PC-9 (cell line): ENCODE measurements around the gene ETV4. TPM values are rescaled to one million over a fixed set of nuclear protein-coding genes. Genes with fewer than 3 reads are reported as not detected.

Experiments used
- BruUV-seq: library from RNA; stranded (reverse); fragments of 400-500 nt; replicated peaks from 2 replicates; lab custom pipeline; 2021; lab: Mats Ljungman, UMichigan
- CTCF ChIA-PET: fragments of 300-600 bp; sonication (Branson Sonifier 250); formaldehyde crosslinking; loops from one replicate; lab custom pipeline; 2022; ENCODE audit warnings: antibody characterized with exemption; lab: Charles Lee
- POLR2A ChIA-PET: fragments of 300-600 bp; sonication (Branson Sonifier 250); formaldehyde crosslinking; loops from one replicate; lab custom pipeline; 2022; ENCODE audit warnings: antibody characterized with exemption; ENCODE audit not compliant: unreplicated experiment; lab: Charles Lee
- DNase-seq, 2 experiments: peaks; one replicate each; pipeline versions ENCODE4 v3.0.0 to v3.0.0-alpha.2; 2015 to 2022; ENCODE audit warnings: mixed read lengths in 1 of 2
- H2AFZ ChIP-seq: fragments of 200-600 bp; sonication (generic); 2 replicates; pipeline ENCODE4 v1.8.1; 2017; ENCODE audit warnings: antibody characterized with exemption
- H3F3A ChIP-seq: fragments of 200-600 bp; sonication (generic); 2 replicates; pipeline ENCODE4 v1.8.1; 2017; ENCODE audit warnings: antibody characterized with exemption, mild to moderate bottlenecking, low read depth; ENCODE audit not compliant: insufficient read depth
- H3K27ac ChIP-seq: fragments of 200-600 bp; sonication (generic); 2 replicates; pipeline ENCODE4 v1.6.1; 2016; ENCODE audit warnings: mixed run types
- H3K27me3 ChIP-seq: fragments of 200-600 bp; sonication (generic); 2 replicates; pipeline ENCODE4 v1.6.1; 2016; ENCODE audit warnings: low read depth, mixed run types; ENCODE audit not compliant: insufficient read depth
- H3K36me3 ChIP-seq: fragments of 200-600 bp; sonication (generic); 2 replicates; pipeline ENCODE4 v1.6.1; 2016; ENCODE audit warnings: low read depth, mixed run types
- H3K4me1 ChIP-seq: fragments of 200-600 bp; sonication (generic); replicated peaks from 2 replicates; pipeline ENCODE4 v1.6.1; 2016; ENCODE audit warnings: mixed run types; ENCODE audit not compliant: insufficient read depth
- H3K4me2 ChIP-seq: fragments of 200-600 bp; sonication (generic); 2 replicates; pipeline ENCODE4 v1.6.1; 2017; ENCODE audit warnings: mixed run types
- H3K4me3 ChIP-seq: fragments of 200-600 bp; sonication (generic); 2 replicates; pipeline ENCODE4 v1.6.1; 2016; ENCODE audit warnings: mixed run types
- H3K79me2 ChIP-seq: fragments of 200-600 bp; sonication (generic); 2 replicates; pipeline ENCODE4 v1.6.1; 2017; ENCODE audit warnings: low read depth, mixed run types
- H3K9me2 ChIP-seq: fragments of 200-600 bp; sonication (generic); 2 replicates; pipeline ENCODE4 v1.8.1; 2017; ENCODE audit warnings: mild to moderate bottlenecking; ENCODE audit not compliant: insufficient read depth
- H3K9me3 ChIP-seq: fragments of 200-600 bp; sonication (generic); 2 replicates; pipeline ENCODE4 v1.8.1; 2016; ENCODE audit warnings: low read depth; ENCODE audit not compliant: insufficient read depth
- H4K20me1 ChIP-seq: fragments of 200-600 bp; sonication (generic); 2 replicates; pipeline ENCODE4 v1.8.1; 2017; ENCODE audit not compliant: insufficient read depth
- CTCF ChIP-seq: fragments of 200-600 bp; sonication (generic); conservative IDR thresholded peaks from 2 replicates; pipeline ENCODE4 v1.6.1; 2017; ENCODE audit warnings: mixed run types, antibody characterized with exemption, mild to moderate bottlenecking, moderate library complexity
- EZH2 ChIP-seq: fragments of 200-600 bp; sonication (generic); IDR thresholded peaks from 2 replicates; pipeline ENCODE4 v1.8.0; 2017; ENCODE audit warnings: antibody characterized with exemption, low read depth
- intact Hi-C: fragments of 100-400 bp; cut with micrococcal nuclease; formaldehyde crosslinking; loops from one replicate; pipeline ENCODE4 v1.10.0; 2022; ENCODE audit not compliant: unreplicated experiment
- total RNA-seq: library from RNA; stranded (reverse); gene quantifications from 2 replicates; pipeline ENCODE4 v1.2.3, GENCODE V29; 2021

The ETV4 gene
- total RNA-seq, 1 experiment from 2014 or later: 84.2 TPM

- no peak for DNase-seq
- Histone ChIP-seq H3K4me1 (peaks cover 6% of the 10 kb centered on the region), H2AFZ (no peak overlapping the region; the same call in 1 of the 2 replicates), H3K4me2 (no peak overlapping the region), H3K27me3 (no peaks in the 10 kb centered on the region), H3K9me3 (no peaks in the 10 kb centered on the region), H3K36me3 (no peaks in the 10 kb centered on the region), H3K9me2 (no peaks in the 10 kb centered on the region), H3K4me3 (no peak overlapping the region), H3K27ac (no peak overlapping the region), H3K79me2 (peaks cover 11% of the 10 kb centered on the region), H3F3A (peaks cover 3% of the 10 kb centered on the region; the same call in 1 of the 2 replicates), H4K20me1 (no peaks in the 10 kb centered on the region)
- ChIA-PET POLR2A (interaction anchor here (0.6 kb wide), 3 partner anchors 81 to 112 kb away, joined by 4 to 8 read pairs (median 7); no protein-coding TSS in a partner anchor), CTCF (no interaction called here)
- no peak for TF ChIP-seq CTCF
- TF ChIP-seq EZH2: no peak
- no TSS peak for BruUV-seq
- intact Hi-C loops: loop anchor here (5.0 kb wide), 1 partner anchor 648 kb away; the partner anchor contains the start of gene PSME3
Measured at GRCh38 chr17:43479948-43480347, 66.2 kb downstream of the ETV4 start.

Other genes with a start within 250 kb of the ETV4 start
- gene ARL4D, start 147.3 kb downstream of the ETV4 start, total RNA-seq: 8.8 and 11.6 TPM in 2 replicates
- gene DHX8, start 62.4 kb downstream of the ETV4 start, total RNA-seq: 42.4 and 55.4 TPM in 2 replicates
- gene MEOX1, start 115.6 kb upstream of the ETV4 start, total RNA-seq: 0.25 and 0.72 TPM in 2 replicates
- not detected in 2 replicates for gene SOST, start 212.5 kb upstream of the ETV4 start, total RNA-seq
- gene DUSP3, start 232.6 kb upstream of the ETV4 start, total RNA-seq: 37.2 and 38.4 TPM in 2 replicates
- not detected in 2 replicates for gene CFAP97D1, start 234.1 kb upstream of the ETV4 start, total RNA-seq